H9 (cell line): ENCODE data around the gene SLC44A3. TPM values are rescaled to one million over a fixed set of nuclear protein-coding genes. Genes with fewer than 3 reads are reported as not detected.

ENCODE experiments used
- DNase-seq: peaks from one replicate; pipeline ENCODE4 v3.0.0-alpha.2; 2017
- H2AFZ ChIP-seq: one replicate; pipeline ENCODE4 v1.6.1; 2013; ENCODE audit warnings: mild to moderate bottlenecking, low read length, control low read depth, moderate library complexity
- H2AK5ac ChIP-seq: 2 replicates; pipeline ENCODE4 v1.6.1; 2013; ENCODE audit warnings: low read length, control low read depth, mixed read lengths; ENCODE audit not compliant: insufficient read length
- H2BK120ac ChIP-seq: one replicate; pipeline ENCODE4 v1.6.1; 2013; ENCODE audit warnings: low read depth, mild to moderate bottlenecking, low read length, control low read depth, inconsistent platforms; ENCODE audit not compliant: poor library complexity, severe bottlenecking
- H2BK12ac ChIP-seq: 2 replicates; pipeline ENCODE4 v1.6.1; 2013; ENCODE audit warnings: low read length, control low read depth, mixed read lengths, low read depth; ENCODE audit not compliant: insufficient read length
- H2BK15ac ChIP-seq: 2 replicates; pipeline ENCODE4 v1.6.1; 2013; ENCODE audit warnings: low read depth, low read length, control low read depth
- H2BK20ac ChIP-seq: one replicate; pipeline ENCODE4 v1.6.1; 2013; ENCODE audit warnings: low read depth, mild to moderate bottlenecking, low read length, control low read depth, inconsistent platforms; ENCODE audit not compliant: poor library complexity, severe bottlenecking
- H2BK5ac ChIP-seq: 2 replicates; pipeline ENCODE4 v1.6.1; 2013; ENCODE audit warnings: low read length, control low read depth, mixed read lengths; ENCODE audit not compliant: insufficient read length
- H3K14ac ChIP-seq: 2 replicates; pipeline ENCODE4 v1.6.1; 2013; ENCODE audit warnings: low read length, control low read depth; ENCODE audit not compliant: insufficient read depth
- H3K18ac ChIP-seq: 2 replicates; pipeline ENCODE4 v1.6.1; 2013; ENCODE audit warnings: low read depth, mild to moderate bottlenecking, mixed read lengths, low read length, control low read depth; ENCODE audit not compliant: insufficient read length
- H3K23ac ChIP-seq: 2 replicates; pipeline ENCODE4 v1.6.1; 2013; ENCODE audit warnings: low read length, control low read depth, mixed read lengths, low read depth; ENCODE audit not compliant: insufficient read length
- H3K23me2 ChIP-seq: 2 replicates; pipeline ENCODE4 v1.6.1; 2013; ENCODE audit warnings: low read depth, mild to moderate bottlenecking, mixed read lengths, low read length, control low read depth; ENCODE audit not compliant: insufficient read length, poor library complexity, severe bottlenecking
- H3K27ac ChIP-seq: 2 replicates; pipeline ENCODE4 v1.5.1; 2013; ENCODE audit warnings: low read length, control low read depth, mixed read lengths, low read depth; ENCODE audit not compliant: insufficient read length
- H3K27me3 ChIP-seq: 2 replicates; pipeline ENCODE4 v1.6.1; 2013; ENCODE audit warnings: low read length, control low read depth, inconsistent platforms; ENCODE audit not compliant: insufficient read depth
- H3K4ac ChIP-seq: 2 replicates; pipeline ENCODE4 v1.6.1; 2013; ENCODE audit warnings: low read depth, mild to moderate bottlenecking, control low read depth, inconsistent platforms, low read length, moderate library complexity
- H3K4me1 ChIP-seq: 2 replicates; pipeline ENCODE4 v1.6.1; 2013; ENCODE audit warnings: low read length, control low read depth, inconsistent platforms; ENCODE audit not compliant: insufficient read depth
- H3K4me2 ChIP-seq: 2 replicates; pipeline ENCODE4 v1.6.1; 2013; ENCODE audit warnings: low read length, control low read depth, mixed read lengths; ENCODE audit not compliant: insufficient read length, insufficient read depth
- H3K56ac ChIP-seq: 2 replicates; pipeline ENCODE4 v1.6.1; 2013; ENCODE audit warnings: low read depth, mild to moderate bottlenecking, mixed read lengths, low read length, control low read depth; ENCODE audit not compliant: insufficient read length
- H3K79me1 ChIP-seq: 2 replicates; pipeline ENCODE4 v1.6.1; 2013; ENCODE audit warnings: low read depth, mild to moderate bottlenecking, moderate library complexity, low read length, control low read depth, inconsistent platforms; ENCODE audit not compliant: insufficient read depth, poor library complexity, severe bottlenecking
- H3K79me2 ChIP-seq: 2 replicates; pipeline ENCODE4 v1.6.1; 2013; ENCODE audit warnings: low read length, control low read depth, inconsistent platforms; ENCODE audit not compliant: insufficient read depth
- H3K9ac ChIP-seq: 2 replicates; pipeline ENCODE4 v1.6.1; 2013; ENCODE audit warnings: low read length, control low read depth, mixed read lengths; ENCODE audit not compliant: insufficient read length; ENCODE audit errors: extremely low read depth
- H3K9me3 ChIP-seq: one replicate; pipeline ENCODE4 v1.6.1; 2013; ENCODE audit warnings: low read depth, low read length, inconsistent platforms; ENCODE audit not compliant: control insufficient read depth
- H3T11ph ChIP-seq: one replicate; pipeline ENCODE4 v1.6.1; 2013; ENCODE audit warnings: mild to moderate bottlenecking, low read length, control low read depth, inconsistent platforms
- H4K20me1 ChIP-seq: one replicate; pipeline ENCODE4 v1.6.1; 2013; ENCODE audit not compliant: control insufficient read depth, insufficient read length, insufficient read depth
- H4K5ac ChIP-seq: 2 replicates; pipeline ENCODE4 v1.6.1; 2013; ENCODE audit warnings: low read depth, mild to moderate bottlenecking, mixed read lengths, low read length, control low read depth; ENCODE audit not compliant: insufficient read length
- H4K8ac ChIP-seq: replicated peaks from 2 replicates; pipeline ENCODE4 v1.6.1; 2013; ENCODE audit warnings: low read length, control low read depth, mixed read lengths, low read depth; ENCODE audit not compliant: insufficient read length
- H4K91ac ChIP-seq: 2 replicates; pipeline ENCODE4 v1.6.1; 2013; ENCODE audit warnings: low read depth, mild to moderate bottlenecking, moderate library complexity, mixed read lengths, low read length, control low read depth; ENCODE audit not compliant: insufficient read length
- H3K27ac Mint-ChIP-seq, 3 experiments: 2 replicates in 2 of 3; 3 replicates in 1 of 3; pipeline ENCODE4 v1.8.0; 2020 to 2021; ENCODE audit warnings: mixed read lengths in 3 of 3, mild to moderate bottlenecking in 1 of 3, moderate library complexity in 1 of 3
- H3K27me3 Mint-ChIP-seq: 2 replicates; pipeline ENCODE4 v1.8.0; 2021; ENCODE audit warnings: low read depth, mild to moderate bottlenecking, moderate library complexity, mixed read lengths
- H3K36me3 Mint-ChIP-seq, 3 experiments: 2 replicates in 2 of 3; 3 replicates in 1 of 3; pipeline ENCODE4 v1.8.0; 2020 to 2021; ENCODE audit warnings: low read depth in 3 of 3, mixed read lengths in 3 of 3; ENCODE audit not compliant: insufficient read depth in 1 of 3
- H3K4me1 Mint-ChIP-seq, 2 experiments: 2 replicates each; pipeline ENCODE4 v1.8.0; 2020; ENCODE audit warnings: mixed read lengths in 2 of 2
- H3K4me3 Mint-ChIP-seq, 2 experiments: 2 replicates in 1 of 2; 3 replicates in 1 of 2; pipeline ENCODE4 v1.8.0; 2020 to 2021; ENCODE audit warnings: mild to moderate bottlenecking in 2 of 2, mixed read lengths in 2 of 2, moderate library complexity in 1 of 2
- H3K9me3 Mint-ChIP-seq, 2 experiments: 2 replicates in 1 of 2; 3 replicates in 1 of 2; pipeline ENCODE4 v1.8.0; 2020; ENCODE audit warnings: mild to moderate bottlenecking in 2 of 2, mixed read lengths in 2 of 2, moderate library complexity in 1 of 2
- WGBS: extraction: QIAGEN DNeasy Blood & Tissue Kit; methylation state at CpG from one replicate; pipeline ENCODE4 v1.1.7; 2013; ENCODE audit warnings: missing lambda C conversion rate, low lambda C conversion rate, mixed read lengths; ENCODE audit not compliant: insufficient read length; ENCODE audit errors: extremely low coverage; 5-methylcytosine and 5-hydroxymethylcytosine counted together
- total RNA-seq: library from RNA; stranded (reverse); gene quantifications from 2 replicates; pipeline ENCODE4 v1.2.1, GENCODE V29; 2021
- TF ChIP-seq, protein P1 (sequence below): fragments of 200-600 bp; sonication (generic); conservative IDR thresholded peaks from 3 replicates; pipeline ENCODE4 v1.8.0; 2021; ENCODE audit warnings: antibody characterized with exemption, mild to moderate bottlenecking

Gene SLC44A3
- total RNA-seq, 1 experiment from 2014 or later, result 5.5 TPM

DNA sequence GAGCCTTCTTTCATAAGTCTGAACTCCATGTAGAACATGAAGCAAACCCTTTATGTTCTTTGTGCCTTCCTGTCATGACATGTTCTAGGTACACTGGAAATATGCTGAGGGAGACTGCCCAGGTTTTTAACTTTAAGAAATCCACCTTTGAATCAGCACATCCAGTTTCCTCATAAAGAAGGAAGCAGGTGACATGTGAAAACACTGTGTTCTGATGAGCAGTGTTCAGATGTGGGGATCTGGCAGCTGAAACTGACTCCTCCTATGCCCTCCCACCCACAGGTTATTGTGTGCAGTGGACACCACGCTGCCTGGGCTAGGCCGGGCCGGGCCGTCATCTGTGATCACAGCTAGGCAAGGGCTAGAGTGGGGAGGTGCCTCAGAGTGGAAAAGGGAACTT lies 55.6 kb downstream of the SLC44A3 start:
- H3K14ac ChIP-seq, result no peak overlapping the region; the same call in 1 of the 2 replicates
- no peak overlapping the region for H3K18ac ChIP-seq
- H3K79me1 ChIP-seq, result no peaks in the 10 kb centered on the region
- Mint-ChIP-seq H3K27me3 (peaks cover 4% of the 10 kb centered on the region), H3K27ac (no peak overlapping the region), H3K9me3 (peaks cover 0 to 3% of the 10 kb centered on the region in 2 experiments; a peak in 1 of 5 replicates), H3K4me3 (no peak overlapping the region), H3K4me1 (peaks cover 3% of the 10 kb centered on the region in 2 experiments; a peak in 1 of 4 replicates), H3K36me3 (peaks cover 0 to 7% (median 5%) of the 10 kb centered on the region in 3 experiments; a peak in 2 of 7 replicates)
- no peak overlapping the region for H4K91ac ChIP-seq
- H3T11ph ChIP-seq, result no peak overlapping the region
- H2BK120ac ChIP-seq, result no peak overlapping the region
- H3K4me1 ChIP-seq, result no peaks in the 10 kb centered on the region
- TF ChIP-seq, protein P1, sequence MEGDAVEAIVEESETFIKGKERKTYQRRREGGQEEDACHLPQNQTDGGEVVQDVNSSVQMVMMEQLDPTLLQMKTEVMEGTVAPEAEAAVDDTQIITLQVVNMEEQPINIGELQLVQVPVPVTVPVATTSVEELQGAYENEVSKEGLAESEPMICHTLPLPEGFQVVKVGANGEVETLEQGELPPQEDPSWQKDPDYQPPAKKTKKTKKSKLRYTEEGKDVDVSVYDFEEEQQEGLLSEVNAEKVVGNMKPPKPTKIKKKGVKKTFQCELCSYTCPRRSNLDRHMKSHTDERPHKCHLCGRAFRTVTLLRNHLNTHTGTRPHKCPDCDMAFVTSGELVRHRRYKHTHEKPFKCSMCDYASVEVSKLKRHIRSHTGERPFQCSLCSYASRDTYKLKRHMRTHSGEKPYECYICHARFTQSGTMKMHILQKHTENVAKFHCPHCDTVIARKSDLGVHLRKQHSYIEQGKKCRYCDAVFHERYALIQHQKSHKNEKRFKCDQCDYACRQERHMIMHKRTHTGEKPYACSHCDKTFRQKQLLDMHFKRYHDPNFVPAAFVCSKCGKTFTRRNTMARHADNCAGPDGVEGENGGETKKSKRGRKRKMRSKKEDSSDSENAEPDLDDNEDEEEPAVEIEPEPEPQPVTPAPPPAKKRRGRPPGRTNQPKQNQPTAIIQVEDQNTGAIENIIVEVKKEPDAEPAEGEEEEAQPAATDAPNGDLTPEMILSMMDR, result no peak
- H2BK5ac ChIP-seq, result no peak overlapping the region
- no peak overlapping the region for H3K4ac ChIP-seq
- no peak overlapping the region for H3K27ac ChIP-seq
- no peak for DNase-seq
- no peak overlapping the region for H2AFZ ChIP-seq
- H3K9ac ChIP-seq, result no peak overlapping the region
- H2BK20ac ChIP-seq, result no peak overlapping the region
- no peak overlapping the region for H3K23ac ChIP-seq
- no peak overlapping the region for H3K56ac ChIP-seq
- no CpG with 5 or more reads among the region's 4 CpGs for WGBS
- no peaks in the 10 kb centered on the region for H3K27me3 ChIP-seq
- no peaks in the 10 kb centered on the region for H4K20me1 ChIP-seq
- no peaks in the 10 kb centered on the region for H3K23me2 ChIP-seq
- no peak overlapping the region for H2AK5ac ChIP-seq
- H3K9me3 ChIP-seq, result no peaks in the 10 kb centered on the region
- no peak overlapping the region for H4K8ac ChIP-seq
- H2BK15ac ChIP-seq, result no peak overlapping the region
- H3K79me2 ChIP-seq, result no peaks in the 10 kb centered on the region
- H3K4me2 ChIP-seq, result no peak overlapping the region
- no peak overlapping the region for H2BK12ac ChIP-seq
- H4K5ac ChIP-seq, result no peak overlapping the region
